D721Med (cell line): ENCODE results near the gene GNAT3.

Experiments
- DNase-seq: peaks from one replicate; pipeline ENCODE4 v3.0.0; 2011; ENCODE audit warnings: low spot score; ENCODE audit not compliant: insufficient read length
- FAIRE-seq: peaks from 2 replicates; lab custom pipeline; 2011; peaks lifted over from hg19 to GRCh38; lab: Jason Lieb, UNC
- CTCF ChIP-seq: IDR thresholded peaks from 2 replicates; pipeline ENCODE4 v1.5.1; 2012; ENCODE audit warnings: mild to moderate bottlenecking, control low read depth; ENCODE audit not compliant: insufficient read depth; ENCODE audit errors: missing control alignments

Gene GNAT3

GRCh38 chr7:80508440-80508839 is 3.4 kb downstream of the GNAT3 start:
- DNase-seq (no peak), FAIRE-seq (no peak)
- no peak for TF ChIP-seq CTCF

- DNase-seq (no peak), FAIRE-seq (no peak)
- no peak for TF ChIP-seq CTCF
Observed at GRCh38 chr7:80505900-80506500, 5.9 kb downstream of the GNAT3 start.

- DNase-seq, result no peak
- TF ChIP-seq CTCF, result no peak
- no peak for FAIRE-seq
Observed at GRCh38 chr7:80500325-80500724, 11.5 kb downstream of the GNAT3 start.

GRCh38 chr7:80499350-80499953 is 12.4 kb downstream of the GNAT3 start:
- FAIRE-seq (no peak), DNase-seq (no peak)
- no peak for TF ChIP-seq CTCF

GRCh38 chr7:80498481-80499349 is 13.1 kb downstream of the GNAT3 start:
- TF ChIP-seq CTCF, result no peak
- FAIRE-seq (no peak), DNase-seq (no peak)

- TF ChIP-seq CTCF, result no peak
- DNase-seq (no peak), FAIRE-seq (no peak)
Observed at GRCh38 chr7:80496586-80496985, 15.3 kb downstream of the GNAT3 start.
